Stimulated activated CD8-positive, alpha-beta memory T cell treated with anti-CD3 and anti-CD28 coated beads, Interleukin-12 subunit alpha, Interleukin-12 subunit beta, amount 100 ng/mL, for 1 hour (primary cell): ENCODE results near the gene LY6G6F.

Source experiments
- DNase-seq: peaks from one replicate; pipeline ENCODE4 v3.0.0-alpha.2; 2020; ENCODE audit warnings: low read depth

The LY6G6F gene

GRCh38 chr6:31706599-31706998 is at the start of gene LY6G6F:
Gene LY6G6F, plus strand, starts transcription at chr6:31706866. Its CDS starts 41 bp downstream, at chr6:31706907.
- no peak for DNase-seq

GRCh38 chr6:31657406-31658157 is 49.1 kb upstream of the LY6G6F start:
- no peak for DNase-seq

GRCh38 chr6:31658158-31658688 is 48.4 kb upstream of the LY6G6F start:
- DNase-seq: no peak

- no peak for DNase-seq
Measured at GRCh38 chr6:31658983-31659648, 47.5 kb upstream of the LY6G6F start.

- DNase-seq: no peak
Measured at GRCh38 chr6:31659649-31660380, 46.9 kb upstream of the LY6G6F start.

- peak; percentile 65 for DNase-seq
Measured at GRCh38 chr6:31660381-31661261, 46.0 kb upstream of the LY6G6F start, which contains the start of gene C6orf47. Gene C6orf47, minus strand, starts transcription at chr6:31660778. Its CDS starts 831 bp downstream, at chr6:31659947.

- DNase-seq: no peak
Measured at GRCh38 chr6:31661262-31662123, 45.2 kb upstream of the LY6G6F start.

- no peak for DNase-seq
Measured at GRCh38 chr6:31662124-31662723, 44.4 kb upstream of the LY6G6F start.

GRCh38 chr6:31663126-31663960 is 43.3 kb upstream of the LY6G6F start:
- no peak for DNase-seq

GRCh38 chr6:31663961-31664789 is 42.5 kb upstream of the LY6G6F start:
- no peak for DNase-seq

- DNase-seq: peak; percentile 88
Measured at GRCh38 chr6:31664790-31665500, 41.7 kb upstream of the LY6G6F start, which contains the start of gene GPANK1. Gene GPANK1, minus strand, starts transcription at chr6:31664997. Its CDS starts 519 bp downstream, at chr6:31664478.

GRCh38 chr6:31665501-31666336 is 40.9 kb upstream of the LY6G6F start, which contains the start of gene CSNK2B:
Gene CSNK2B, plus strand, starts transcription at chr6:31666080. Its CDS starts 752 bp downstream, at chr6:31666832.
- DNase-seq: peak; percentile 98

- DNase-seq: no peak
Measured at GRCh38 chr6:31666337-31666965, 40.2 kb upstream of the LY6G6F start.

GRCh38 chr6:31669676-31670075 is 37.0 kb upstream of the LY6G6F start, which contains the start of gene LY6G5B:
Gene LY6G5B, plus strand, starts transcription at chr6:31669976. Its CDS starts 975 bp downstream, at chr6:31670951.
- DNase-seq: no peak

- no peak for DNase-seq
Measured at GRCh38 chr6:31676322-31676903, 30.3 kb upstream of the LY6G6F start.
